SJCRH30 (cell line): ENCODE data around the gene TRMT112. TPM values are rescaled to one million over a fixed set of nuclear protein-coding genes. Genes with fewer than 3 reads are reported as not detected.
"Not testable (repeated sequence)": the region's sequence is repeated elsewhere in the genome, so short reads cannot be mapped to it uniquely, and the experiment has no call there.

Source experiments
- DNase-seq, 2 experiments: peaks; one replicate each; pipeline ENCODE4 v3.0.0-alpha.2; 2015 to 2020
- H3K27ac ChIP-seq: fragments of 250-450 bp; sonication (Bioruptor Pico); 2 replicates; pipeline ENCODE4 v1.5.1; 2020; ENCODE audit warnings: mild to moderate bottlenecking, moderate library complexity
- H3K27me3 ChIP-seq: fragments of 250-450 bp; sonication (Bioruptor Pico); 2 replicates; pipeline ENCODE4 v1.5.1; 2020; ENCODE audit warnings: mild to moderate bottlenecking, moderate library complexity
- H3K36me3 ChIP-seq: fragments of 250-450 bp; sonication (Bioruptor Pico); 2 replicates; pipeline ENCODE4 v1.5.1; 2020; ENCODE audit warnings: mild to moderate bottlenecking, moderate library complexity
- H3K4me1 ChIP-seq: fragments of 250-450 bp; sonication (Bioruptor Pico); 2 replicates; pipeline ENCODE4 v1.5.1; 2020; ENCODE audit warnings: mild to moderate bottlenecking, moderate library complexity
- H3K4me3 ChIP-seq: fragments of 250-450 bp; sonication (Bioruptor Pico); 2 replicates; pipeline ENCODE4 v1.5.1; 2020; ENCODE audit warnings: mild to moderate bottlenecking, moderate library complexity
- H3K9me3 ChIP-seq: fragments of 250-450 bp; sonication (Bioruptor Pico); replicated peaks from 2 replicates; pipeline ENCODE4 v1.5.1; 2020; ENCODE audit warnings: mild to moderate bottlenecking, moderate library complexity
- total RNA-seq: library from RNA; depleted of rRNA; stranded (reverse); fragments of >200 nt; shearing (Covaris generic); gene quantifications from 2 replicates; pipeline ENCODE4 v1.2.3, GENCODE V29; 2014

Gene TRMT112
- total RNA-seq, 1 experiment from 2014 or later = 185 TPM

DNA sequence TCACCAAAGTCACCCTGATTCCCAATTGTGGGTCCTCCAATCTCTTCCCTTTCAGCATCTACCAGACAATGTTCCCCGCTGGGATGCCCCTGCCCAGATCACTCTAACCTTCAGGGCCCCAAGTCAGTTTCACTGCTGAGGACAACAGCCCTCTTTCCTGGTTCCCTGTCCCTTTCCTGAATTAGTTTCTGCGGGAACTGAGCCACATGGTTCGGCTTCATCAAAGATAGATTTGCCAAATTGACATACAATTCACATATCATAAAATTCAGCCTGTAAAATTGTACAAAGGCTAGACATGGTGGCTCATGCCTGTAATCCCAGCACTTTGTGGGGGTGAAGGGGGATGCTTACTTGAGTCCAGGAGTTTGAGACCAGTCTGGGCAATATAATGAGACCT lies 10.6 kb upstream of the TRMT112 start:
- H3K27ac ChIP-seq = no peak overlapping the region
- no peaks in the 10 kb centered on the region for H3K27me3 ChIP-seq
- no peak overlapping the region for H3K4me3 ChIP-seq
- no peaks in the 10 kb centered on the region for H3K36me3 ChIP-seq
- no peak for DNase-seq
- H3K4me1 ChIP-seq = peaks cover 7% of the 10 kb centered on the region
- no peaks in the 10 kb centered on the region for H3K9me3 ChIP-seq

DNA sequence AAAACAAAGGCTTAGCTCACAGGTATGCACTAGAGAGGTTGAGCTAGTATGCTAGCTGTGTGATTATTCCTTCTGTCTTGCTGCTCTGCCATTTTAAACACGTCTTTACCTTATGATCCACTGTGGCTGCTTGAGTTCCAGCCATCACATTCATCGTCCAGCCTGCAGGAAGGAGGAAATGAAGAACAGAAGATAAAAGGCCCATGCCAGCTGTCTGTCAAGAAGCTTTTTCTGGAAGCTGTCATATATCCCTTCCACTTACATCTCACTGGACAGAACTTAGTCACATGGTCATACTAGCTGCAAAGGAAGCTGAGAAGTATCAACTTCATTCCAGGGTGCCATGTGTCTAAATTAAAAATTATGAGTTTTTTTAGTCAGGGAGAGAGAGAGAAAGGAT lies 10.0 kb upstream of the TRMT112 start:
- Histone ChIP-seq H3K27ac (no peak overlapping the region), H3K4me1 (peaks cover 7% of the 10 kb centered on the region), H3K36me3 (no peaks in the 10 kb centered on the region), H3K27me3 (no peaks in the 10 kb centered on the region), H3K4me3 (no peak overlapping the region), H3K9me3 (no peaks in the 10 kb centered on the region)
- DNase-seq = no peak

DNA sequence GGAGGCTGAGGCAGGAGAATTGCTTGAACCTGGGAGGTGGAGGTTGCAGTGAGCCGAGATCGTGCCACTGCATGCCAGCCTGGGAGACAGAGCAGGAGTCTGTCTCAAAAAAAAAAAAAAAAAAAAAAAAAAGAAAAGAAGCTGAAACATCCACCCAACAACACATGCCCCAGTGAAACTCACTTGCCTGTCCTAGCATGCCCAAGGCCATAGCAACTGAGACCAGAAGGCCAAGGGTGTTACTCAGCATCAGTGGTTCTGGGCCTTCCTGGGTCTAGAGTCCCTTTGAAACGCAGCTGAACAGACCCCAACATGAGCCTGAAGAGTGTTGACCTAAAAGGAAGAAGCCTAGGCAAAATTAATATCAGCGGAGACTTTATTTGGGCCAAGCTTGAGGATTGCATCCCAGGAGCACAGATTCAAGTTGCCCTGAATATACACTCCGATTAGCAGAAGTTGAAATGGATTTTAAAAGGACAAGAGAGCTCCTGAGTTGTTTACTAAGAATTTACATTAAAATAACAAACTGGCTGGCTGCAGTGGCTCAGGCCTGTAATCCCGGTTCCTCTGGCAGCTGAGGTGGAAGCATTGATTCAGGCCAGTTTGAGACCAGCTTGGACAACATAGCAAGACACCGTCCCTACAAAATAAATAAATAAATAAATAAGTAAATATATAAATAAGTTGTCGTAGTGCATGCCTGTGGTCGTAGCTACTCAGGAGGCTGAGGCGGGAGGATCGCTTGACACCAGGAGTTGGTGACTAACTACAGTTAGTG lies 7.5 kb upstream of the TRMT112 start:
- H3K4me1 ChIP-seq = no peaks in the 10 kb centered on the region
- H3K4me3 ChIP-seq = no peak overlapping the region
- no peak for DNase-seq
- no peak overlapping the region for H3K27ac ChIP-seq
- no peaks in the 10 kb centered on the region for H3K9me3 ChIP-seq
- H3K27me3 ChIP-seq = no peaks in the 10 kb centered on the region
- no peaks in the 10 kb centered on the region for H3K36me3 ChIP-seq

DNA sequence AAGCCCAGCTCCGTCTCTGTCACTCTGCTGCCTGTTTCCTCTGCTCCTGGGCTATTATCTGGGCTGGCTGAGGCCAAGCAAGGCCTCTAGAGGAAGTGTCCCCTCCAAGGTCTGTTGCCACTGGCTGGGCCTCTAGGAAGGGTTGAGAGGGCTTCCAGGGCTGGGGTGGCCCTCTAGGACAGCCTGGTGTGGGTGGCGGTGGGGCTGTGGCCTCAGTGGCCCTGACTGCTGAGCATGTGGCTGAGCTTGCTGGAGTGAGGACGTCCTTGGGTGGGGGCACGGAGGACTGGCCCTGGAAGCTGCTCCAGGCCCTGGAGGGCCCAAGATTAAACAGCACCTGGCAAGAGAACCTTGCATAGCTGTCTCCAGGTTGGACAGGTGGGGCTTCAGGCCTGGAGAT lies 6.6 kb upstream of the TRMT112 start:
- H3K9me3 ChIP-seq, H3K36me3 ChIP-seq, H3K4me1 ChIP-seq, H3K27ac ChIP-seq, H3K27me3 ChIP-seq, H3K4me3 ChIP-seq, DNase-seq: not testable (repeated sequence)

DNA sequence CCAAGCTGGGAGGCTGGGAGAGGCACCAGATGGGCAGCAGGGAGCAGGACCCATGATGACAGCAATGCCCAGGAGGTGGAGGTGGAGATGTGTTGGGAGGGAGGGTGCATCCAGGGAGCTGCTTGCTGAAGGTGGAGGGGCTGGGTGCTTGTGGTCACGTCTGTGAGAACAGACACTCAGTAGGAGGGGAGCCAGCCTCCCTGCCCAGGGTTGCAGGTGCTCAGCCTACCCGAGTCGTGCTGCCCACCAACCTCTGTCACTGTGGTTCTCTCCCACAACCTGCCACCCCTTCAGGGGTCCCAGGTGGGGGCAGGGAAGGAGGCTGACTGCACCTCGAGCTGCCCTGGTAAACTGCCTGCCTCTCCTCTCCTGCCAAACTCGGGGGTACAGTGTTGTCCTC lies 6.0 kb upstream of the TRMT112 start:
- Histone ChIP-seq H3K4me3 (no peak overlapping the region), H3K4me1 (no peaks in the 10 kb centered on the region), H3K36me3 (no peaks in the 10 kb centered on the region), H3K9me3 (no peaks in the 10 kb centered on the region), H3K27me3 (no peaks in the 10 kb centered on the region), H3K27ac (no peak overlapping the region)
- no peak for DNase-seq

DNA sequence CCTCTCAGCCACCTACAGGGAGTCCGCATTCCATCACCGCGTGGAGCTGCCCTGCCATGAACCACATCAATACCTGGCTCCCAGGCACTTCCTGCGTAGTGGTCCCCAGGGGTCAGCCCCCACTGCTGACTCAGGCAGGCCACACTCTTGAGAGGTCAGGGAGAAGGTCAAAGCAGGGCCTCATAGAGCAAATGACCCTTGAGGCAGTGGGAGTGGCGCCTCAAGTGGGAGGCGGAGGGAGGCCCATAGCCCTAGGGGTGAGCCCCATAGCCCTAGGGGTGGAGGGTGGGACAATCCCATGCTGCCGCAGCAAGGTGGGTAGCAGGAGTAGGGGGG lies 5.5 kb upstream of the TRMT112 start:
- Histone ChIP-seq H3K27me3 (no peaks in the 10 kb centered on the region), H3K4me3 (no peak overlapping the region), H3K27ac (no peak overlapping the region), H3K4me1 (no peaks in the 10 kb centered on the region), H3K9me3 (no peaks in the 10 kb centered on the region), H3K36me3 (no peaks in the 10 kb centered on the region)
- DNase-seq = no peak

DNA sequence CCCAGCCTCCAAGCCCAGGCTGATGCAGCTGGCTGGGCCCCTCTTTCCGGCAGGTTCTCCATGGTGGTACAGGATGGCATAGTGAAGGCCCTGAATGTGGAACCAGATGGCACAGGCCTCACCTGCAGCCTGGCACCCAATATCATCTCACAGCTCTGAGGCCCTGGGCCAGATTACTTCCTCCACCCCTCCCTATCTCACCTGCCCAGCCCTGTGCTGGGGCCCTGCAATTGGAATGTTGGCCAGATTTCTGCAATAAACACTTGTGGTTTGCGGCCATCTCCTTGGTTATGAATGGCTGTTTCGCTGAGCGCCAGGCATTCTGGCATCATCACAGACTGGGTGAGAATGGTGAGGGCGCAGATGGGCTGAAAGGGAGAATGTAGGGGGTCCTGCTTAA lies 4.2 kb upstream of the TRMT112 start:
- Histone ChIP-seq H3K27ac (no peak overlapping the region), H3K36me3 (no peaks in the 10 kb centered on the region), H3K9me3 (no peaks in the 10 kb centered on the region), H3K4me1 (no peaks in the 10 kb centered on the region), H3K4me3 (no peak overlapping the region), H3K27me3 (no peaks in the 10 kb centered on the region)
- DNase-seq = no peak

DNA sequence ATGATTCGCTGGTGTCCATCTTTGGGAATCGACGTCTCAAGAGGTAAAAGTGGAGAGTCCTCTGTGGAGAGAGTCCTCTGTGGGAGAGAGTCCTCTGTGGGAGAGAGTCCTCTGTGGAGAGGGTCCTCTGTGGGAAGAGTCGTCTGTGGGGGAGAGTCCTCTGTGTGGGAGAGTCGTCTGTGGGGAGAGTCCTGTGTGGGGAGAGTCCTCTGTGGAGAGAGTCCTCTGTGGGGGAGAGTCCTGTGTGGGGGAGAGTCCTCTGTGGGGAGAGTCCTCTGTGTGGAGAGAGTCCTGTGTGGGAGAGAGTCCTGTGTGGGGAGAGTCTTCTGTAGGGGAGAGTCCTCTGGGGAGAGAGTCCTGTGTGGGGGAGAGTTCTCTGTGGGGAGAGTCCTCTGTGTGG lies 3.7 kb upstream of the TRMT112 start:
- Histone ChIP-seq H3K9me3 (no peaks in the 10 kb centered on the region), H3K27me3 (no peaks in the 10 kb centered on the region), H3K27ac (no peak overlapping the region), H3K36me3 (no peaks in the 10 kb centered on the region), H3K4me3 (no peak overlapping the region), H3K4me1 (no peaks in the 10 kb centered on the region)
- no peak for DNase-seq

DNA sequence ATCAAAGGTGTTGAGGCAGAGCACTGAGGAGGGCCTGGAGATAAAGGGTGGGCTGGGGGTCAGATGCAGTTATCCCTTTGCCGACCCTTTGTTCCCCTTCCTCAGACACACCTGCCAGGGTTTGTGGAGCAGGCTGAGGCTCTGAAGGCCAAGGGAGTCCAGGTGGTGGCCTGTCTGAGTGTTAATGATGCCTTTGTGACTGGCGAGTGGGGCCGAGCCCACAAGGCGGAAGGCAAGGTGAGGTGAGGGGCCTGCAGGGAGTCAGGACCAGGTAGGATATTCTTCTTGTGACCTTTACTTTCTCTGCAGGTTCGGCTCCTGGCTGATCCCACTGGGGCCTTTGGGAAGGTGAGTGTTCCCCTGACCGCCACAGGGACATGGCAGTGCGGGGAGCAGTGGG lies 3.2 kb upstream of the TRMT112 start:
- Histone ChIP-seq H3K36me3 (no peaks in the 10 kb centered on the region), H3K27me3 (no peaks in the 10 kb centered on the region), H3K27ac (no peak overlapping the region), H3K4me3 (no peak overlapping the region), H3K9me3 (no peaks in the 10 kb centered on the region), H3K4me1 (no peaks in the 10 kb centered on the region)
- DNase-seq = no peak

DNA sequence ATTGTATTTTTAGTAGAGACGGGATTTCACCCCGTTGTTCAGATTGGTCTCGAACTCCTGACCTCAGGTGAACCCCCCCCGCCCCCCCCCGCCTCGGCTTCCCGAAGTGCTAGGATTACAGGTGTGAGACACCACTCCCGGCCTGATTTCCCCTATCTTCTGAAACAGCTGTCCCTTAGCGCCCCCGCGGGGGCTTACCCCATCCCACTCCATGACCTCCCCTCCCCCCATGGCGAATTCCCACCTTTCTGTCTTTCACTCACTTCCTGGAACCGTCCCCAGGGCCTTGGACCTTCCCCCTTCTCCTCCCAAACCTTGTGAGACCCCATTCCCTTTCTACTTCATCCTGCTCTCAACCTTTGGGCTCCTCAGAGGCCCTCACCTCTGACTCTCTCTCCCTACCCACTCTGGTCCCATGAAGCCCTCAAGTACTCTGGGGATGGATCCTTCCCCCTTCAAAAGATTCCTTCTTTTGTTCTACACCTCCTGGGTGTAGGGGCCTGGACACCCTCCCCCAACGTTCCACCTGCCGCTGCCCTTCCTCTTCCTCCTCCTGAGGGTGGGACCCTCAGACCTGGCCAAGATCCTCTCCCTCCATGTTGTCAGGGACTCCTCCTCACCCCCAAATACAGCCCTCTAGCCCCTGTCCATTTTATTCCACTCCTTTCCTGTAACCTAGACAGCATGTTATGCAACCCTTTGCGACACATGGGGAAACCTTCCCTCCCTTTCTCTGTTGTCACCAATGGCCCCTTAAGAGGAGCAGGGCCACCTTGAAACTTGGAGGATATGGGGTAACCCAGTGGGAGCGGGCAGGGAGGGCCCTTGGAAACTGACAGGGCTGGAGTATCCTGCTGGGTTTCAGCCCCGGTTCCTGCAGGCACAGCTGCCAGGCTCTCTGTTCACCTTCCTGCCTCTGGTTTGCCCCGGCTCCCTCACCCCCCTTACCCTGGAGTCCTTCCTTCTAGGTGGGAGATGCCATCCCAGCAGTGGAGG lies 1.7 kb upstream of the TRMT112 start:
- DNase-seq = no peak
- Histone ChIP-seq H3K36me3 (peaks cover 2% of the 10 kb centered on the region; the same call in 1 of the 2 replicates), H3K4me3 (peak overlapping the region; percentile 68)

DNA sequence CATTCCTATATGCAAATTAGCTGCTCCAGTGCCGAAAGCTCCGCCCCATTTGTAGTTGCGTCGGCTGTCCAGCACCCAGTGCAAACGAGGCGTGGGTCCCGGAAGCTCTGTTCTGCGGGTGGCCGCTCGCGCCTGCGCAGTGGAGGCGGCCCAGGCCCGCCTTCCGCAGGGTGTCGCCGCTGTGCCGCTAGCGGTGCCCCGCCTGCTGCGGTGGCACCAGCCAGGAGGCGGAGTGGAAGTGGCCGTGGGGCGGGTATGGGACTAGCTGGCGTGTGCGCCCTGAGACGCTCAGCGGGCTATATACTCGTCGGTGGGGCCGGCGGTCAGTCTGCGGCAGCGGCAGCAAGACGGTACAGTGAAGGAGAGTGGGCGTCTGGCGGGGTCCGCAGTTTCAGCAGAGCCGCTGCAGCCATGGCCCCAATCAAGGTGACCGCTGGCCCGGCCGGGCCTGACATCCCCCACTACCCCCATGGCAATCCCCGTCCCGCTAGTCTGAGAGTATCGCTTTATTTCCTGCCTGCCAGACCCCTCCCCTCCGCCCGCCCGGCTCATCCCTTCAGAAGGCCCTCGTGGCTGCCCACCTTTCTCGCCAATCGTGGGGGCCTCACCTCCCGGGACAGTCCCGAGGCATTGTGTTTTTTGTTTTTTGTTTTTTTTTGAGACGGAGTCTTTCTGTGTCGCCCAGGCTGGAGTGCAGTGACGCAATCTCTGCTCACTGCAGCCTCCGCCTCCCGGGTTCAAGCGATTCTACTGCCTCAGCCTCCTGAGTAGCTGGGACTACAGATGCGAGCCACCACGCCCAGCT lies 804 bp upstream of the TRMT112 start, which contains the start of gene PRDX5:
Gene PRDX5 (plus strand): TSS at position 161 of the 805 bp plus-strand sequence. CDS start 95 bp downstream, at position 256.
- DNase-seq = peak; percentile 95
- Histone ChIP-seq H3K27me3 (no peaks in the 10 kb centered on the region), H3K27ac (peak within 1 kb of the TSS; percentile 71), H3K4me1 (no peaks in the 10 kb centered on the region), H3K36me3 (peaks cover 2% of the 10 kb centered on the region; the same call in 1 of the 2 replicates), H3K9me3 (no peaks in the 10 kb centered on the region), H3K4me3 (peak within 1 kb of the TSS; percentile 68)

More for the DNA sequence above, 1.7 kb upstream of the TRMT112 start:
- Histone ChIP-seq H3K9me3 (no peaks in the 10 kb centered on the region), H3K4me1 (no peaks in the 10 kb centered on the region), H3K27me3 (no peaks in the 10 kb centered on the region), H3K27ac (no peak overlapping the region; the same call in 1 of the 2 replicates)

DNA sequence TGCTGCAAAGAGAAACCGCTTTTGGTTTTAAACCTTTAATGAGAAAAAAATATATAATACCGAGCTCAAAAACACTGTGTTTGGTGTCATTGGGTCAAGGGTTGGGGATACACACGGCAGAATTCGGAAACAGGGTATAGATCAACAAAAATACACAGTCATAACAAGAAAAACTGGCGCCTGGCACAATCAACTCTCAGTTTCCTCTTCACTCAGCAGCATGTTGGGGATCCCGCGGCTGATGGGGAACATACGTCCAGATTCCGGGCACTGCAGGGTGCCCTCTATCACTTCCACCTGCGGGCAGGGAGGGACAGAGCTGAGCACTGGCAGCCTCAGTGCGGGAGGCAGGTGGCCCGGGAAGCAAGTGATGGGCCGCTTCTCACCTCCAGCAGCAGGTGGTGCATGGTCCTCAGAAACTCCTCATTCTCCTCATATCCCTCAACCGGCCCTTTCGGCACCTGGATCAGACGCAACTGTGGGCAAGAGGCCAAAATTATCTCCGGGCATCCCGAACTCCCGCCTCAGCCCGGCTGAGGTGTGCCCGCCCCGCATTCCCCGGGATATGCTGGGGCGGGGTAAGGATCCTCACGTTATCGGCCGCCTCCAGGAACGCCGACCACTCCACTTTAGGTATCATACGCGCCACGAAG lies 561 bp downstream of the TRMT112 start:
- no peak for DNase-seq
- Histone ChIP-seq H3K27me3 (no peaks in the 10 kb centered on the region), H3K4me3 (peak overlapping the region; percentile 68), H3K36me3 (peaks cover 2% of the 10 kb centered on the region; the same call in 1 of the 2 replicates), H3K4me1 (no peaks in the 10 kb centered on the region), H3K27ac (peak overlapping the region; percentile 71), H3K9me3 (no peaks in the 10 kb centered on the region)

DNA sequence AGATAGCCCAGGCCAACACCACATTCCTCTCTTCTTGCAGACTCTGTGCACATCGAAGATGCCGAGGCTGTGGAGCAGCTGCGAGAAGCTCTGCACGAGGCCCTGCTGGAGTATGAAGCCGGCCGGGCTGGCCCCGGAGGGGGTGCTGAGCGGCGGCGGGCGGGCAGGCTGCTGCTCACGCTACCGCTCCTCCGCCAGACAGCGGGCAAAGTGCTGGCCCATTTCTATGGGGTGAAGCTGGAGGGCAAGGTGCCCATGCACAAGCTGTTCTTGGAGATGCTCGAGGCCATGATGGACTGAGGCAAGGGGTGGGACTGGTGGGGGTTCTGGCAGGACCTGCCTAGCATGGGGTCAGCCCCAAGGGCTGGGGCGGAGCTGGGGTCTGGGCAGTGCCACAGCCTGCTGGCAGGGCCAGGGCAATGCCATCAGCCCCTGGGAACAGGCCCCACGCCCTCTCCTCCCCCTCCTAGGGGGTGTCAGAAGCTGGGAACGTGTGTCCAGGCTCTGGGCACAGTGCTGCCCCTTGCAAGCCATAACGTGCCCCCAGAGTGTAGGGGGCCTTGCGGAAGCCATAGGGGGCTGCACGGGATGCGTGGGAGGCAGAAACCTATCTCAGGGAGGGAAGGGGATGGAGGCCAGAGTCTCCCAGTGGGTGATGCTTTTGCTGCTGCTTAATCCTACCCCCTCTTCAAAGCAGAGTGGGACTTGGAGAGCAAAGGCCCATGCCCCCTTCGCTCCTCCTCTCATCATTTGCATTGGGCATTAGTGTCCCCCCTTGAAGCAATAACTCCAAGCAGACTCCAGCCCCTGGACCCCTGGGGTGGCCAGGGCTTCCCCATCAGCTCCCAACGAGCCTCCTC lies 1.5 kb downstream of the TRMT112 start:
- not testable (repeated sequence) for H3K4me1 ChIP-seq, H3K27ac ChIP-seq, H3K9me3 ChIP-seq, H3K4me3 ChIP-seq, DNase-seq, H3K27me3 ChIP-seq, H3K36me3 ChIP-seq
